Skeletal muscle tissue (tissue), 4 donors: ENCODE measurements around the gene CBFA2T3. TPM values are rescaled to one million over a fixed set of nuclear protein-coding genes. Genes with fewer than 3 reads are reported as not detected.

Experiments
- H3K27ac ChIP-seq: one replicate; pipeline ENCODE4 v1.7.0; 2013; ENCODE audit warnings: mild to moderate bottlenecking, low read depth, low read length, inconsistent platforms
- H3K27me3 ChIP-seq, 3 donors: one replicate each; pipeline ENCODE4 v1.7.0; 2013; ENCODE audit warnings: low read length in 3 of 3; ENCODE audit not compliant: control insufficient read depth in 3 of 3, insufficient read depth in 3 of 3
- H3K36me3 ChIP-seq, 3 donors: one replicate each; pipeline ENCODE4 v1.7.0; 2013; ENCODE audit warnings: low read length in 3 of 3; ENCODE audit not compliant: control insufficient read depth in 3 of 3, insufficient read depth in 3 of 3
- H3K4me1 ChIP-seq, 3 donors: one replicate each; pipeline ENCODE4 v1.7.0; 2013; ENCODE audit warnings: low read length in 3 of 3, mild to moderate bottlenecking in 3 of 3; ENCODE audit not compliant: control insufficient read depth in 3 of 3, insufficient read depth in 3 of 3
- H3K4me3 ChIP-seq, 3 donors: one replicate each; pipeline ENCODE4 v1.7.0; 2013; ENCODE audit warnings: low read length in 3 of 3
- H3K9ac ChIP-seq, 3 donors: one replicate each; pipeline ENCODE4 v1.7.0; 2013; ENCODE audit warnings: low read length in 3 of 3, mild to moderate bottlenecking in 3 of 3, moderate library complexity in 2 of 3, low read depth in 1 of 3
- H3K9me3 ChIP-seq, 3 donors: one replicate each; pipeline ENCODE4 v1.7.0; 2013; ENCODE audit warnings: low read length in 3 of 3; ENCODE audit not compliant: control insufficient read depth in 3 of 3
- total RNA-seq: library from RNA; depleted of rRNA; stranded (reverse); fragments of >200 nt; gene quantifications from one replicate; pipeline ENCODE4 v1.2.3, GENCODE V29; 2014
- donor health status: Osteomylitis.

Gene CBFA2T3
- total RNA-seq, 1 donor from 2014 or later, result 2.1 TPM

DNA sequence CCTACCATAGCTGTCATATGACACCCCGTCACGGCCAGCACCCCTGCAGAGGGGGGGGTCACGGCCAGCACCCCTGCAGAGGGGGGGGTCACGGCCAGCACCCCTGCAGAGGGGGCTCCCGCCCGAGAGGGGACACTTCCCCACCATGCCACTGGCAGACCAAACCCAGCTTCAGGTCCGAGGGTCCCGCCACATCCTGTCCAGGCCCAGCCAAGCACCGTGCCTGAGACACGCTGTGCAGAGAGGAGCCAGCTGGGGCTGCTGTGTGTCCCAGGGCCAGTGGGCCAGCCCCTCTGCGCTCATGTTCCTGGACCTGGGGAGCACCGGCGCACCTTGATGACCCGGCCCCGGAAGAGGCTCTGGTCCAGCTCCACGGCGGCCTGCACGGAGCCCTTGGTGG lies 112.5 kb downstream of the CBFA2T3 start:
- H3K27me3 ChIP-seq, result peaks cover 0 to 7% (median 6%) of the 10 kb centered on the region in 3 donors
- no peak overlapping the region for H3K9ac ChIP-seq
- peaks cover 0 to 3% (median 0%) of the 10 kb centered on the region in 3 donors for H3K4me1 ChIP-seq
- no peak overlapping the region for H3K4me3 ChIP-seq
- peaks cover 28 to 34% (median 29%) of the 10 kb centered on the region in 3 donors for H3K36me3 ChIP-seq
- no peaks in the 10 kb centered on the region for H3K9me3 ChIP-seq
- H3K27ac ChIP-seq, result no peak overlapping the region

DNA sequence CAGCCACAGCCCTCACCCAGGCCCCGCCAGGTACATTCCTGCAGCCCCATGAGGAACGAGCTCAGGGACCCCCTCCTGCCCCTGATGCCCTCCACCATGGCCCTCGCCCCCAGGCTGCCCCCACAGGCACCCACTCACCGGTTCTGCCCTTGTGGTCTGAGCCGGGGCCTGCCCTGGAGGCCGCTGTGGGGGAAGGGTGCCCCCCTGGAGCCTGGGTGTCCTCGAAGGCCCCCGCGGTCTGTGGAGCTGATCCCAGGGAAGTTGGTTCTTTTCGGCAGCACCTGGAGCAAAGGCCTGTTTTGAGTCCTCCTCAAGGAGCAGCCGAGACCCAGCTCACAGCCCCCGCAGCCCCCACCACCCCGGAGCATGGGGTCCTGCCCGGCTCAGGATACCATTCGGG lies 112.9 kb downstream of the CBFA2T3 start:
- Histone ChIP-seq H3K9ac (no peak overlapping the region), H3K27ac (no peak overlapping the region), H3K9me3 (no peaks in the 10 kb centered on the region), H3K27me3 (peaks cover 0 to 4% (median 3%) of the 10 kb centered on the region in 3 donors), H3K4me1 (peaks cover 0 to 3% (median under 1%) of the 10 kb centered on the region in 3 donors), H3K4me3 (no peak overlapping the region), H3K36me3 (peaks cover 33 to 38% (median 33%) of the 10 kb centered on the region in 3 donors)

DNA sequence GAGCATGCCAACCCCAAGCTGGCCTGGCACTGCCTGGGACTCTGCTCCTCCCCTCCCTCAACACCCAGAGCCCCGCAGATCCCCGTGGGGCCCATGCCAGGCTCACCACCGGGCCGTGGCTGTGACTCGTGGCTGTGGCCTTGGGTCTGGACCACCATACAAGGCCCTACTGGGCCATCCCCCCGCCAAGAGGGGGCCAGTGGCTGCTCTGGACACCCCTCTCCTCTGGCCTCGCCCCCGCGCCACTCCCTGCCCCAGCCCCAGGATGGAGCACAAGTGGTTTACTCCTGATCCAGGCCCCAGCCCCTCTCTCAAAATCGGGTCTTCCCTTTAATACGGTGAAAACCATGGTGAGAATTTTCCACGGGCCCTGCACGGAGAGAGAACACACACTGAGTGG lies 113.6 kb downstream of the CBFA2T3 start:
- no peaks in the 10 kb centered on the region for H3K9me3 ChIP-seq
- no peak overlapping the region for H3K4me3 ChIP-seq
- H3K27ac ChIP-seq, result no peak overlapping the region
- peaks cover 36 to 45% (median 37%) of the 10 kb centered on the region in 3 donors for H3K36me3 ChIP-seq
- no peak overlapping the region for H3K9ac ChIP-seq
- peaks cover 2 to 10% (median 7%) of the 10 kb centered on the region in 3 donors for H3K4me1 ChIP-seq
- H3K27me3 ChIP-seq, result peaks cover 0 to 4% (median 0%) of the 10 kb centered on the region in 3 donors

DNA sequence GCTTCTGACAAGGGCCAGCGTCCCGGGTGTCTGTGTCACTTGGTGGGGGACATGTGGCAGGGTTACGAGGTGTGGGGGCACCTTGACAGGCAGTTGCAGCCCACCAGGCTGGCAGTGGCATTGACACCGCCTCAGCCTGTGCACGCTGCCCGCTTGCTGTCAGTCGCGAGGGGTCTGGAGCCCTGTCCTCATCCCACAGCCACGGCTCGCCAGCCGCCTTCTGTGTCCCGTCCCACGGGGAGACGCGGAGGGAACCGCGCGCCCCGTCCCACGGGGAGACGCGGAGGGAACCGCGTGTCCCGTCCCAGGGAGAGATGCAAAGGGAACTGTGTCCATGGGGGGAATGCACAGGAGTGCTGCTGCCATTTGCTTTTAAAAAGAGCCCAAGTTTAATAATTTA lies 114.0 kb downstream of the CBFA2T3 start:
- Histone ChIP-seq H3K36me3 (peaks cover 36 to 47% (median 37%) of the 10 kb centered on the region in 3 donors), H3K27me3 (peaks cover 0 to 4% (median 0%) of the 10 kb centered on the region in 3 donors), H3K9ac (no peak overlapping the region), H3K4me3 (no peak overlapping the region), H3K9me3 (no peaks in the 10 kb centered on the region), H3K4me1 (peaks cover 7 to 15% (median 11%) of the 10 kb centered on the region in 3 donors), H3K27ac (no peak overlapping the region)

DNA sequence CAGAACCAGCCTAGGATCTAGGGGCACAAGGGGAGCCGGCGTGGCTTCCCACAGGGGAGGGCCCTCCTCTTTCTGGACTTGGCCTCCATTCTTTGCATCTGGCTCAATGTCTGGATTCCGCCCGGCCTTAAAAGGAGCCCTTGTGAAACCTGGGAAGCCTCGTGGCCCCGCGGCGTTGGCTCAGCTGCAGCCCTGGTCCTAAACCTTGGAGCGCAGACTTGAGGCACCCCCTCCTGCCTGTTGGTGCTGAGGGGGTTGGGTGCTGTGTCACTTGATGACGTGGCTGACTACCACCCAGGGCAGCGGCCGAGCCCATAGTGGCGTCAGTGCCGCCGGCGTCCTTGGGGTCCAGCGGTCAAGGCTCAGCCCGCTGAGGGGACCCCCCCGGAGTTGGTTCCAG lies 115.6 kb downstream of the CBFA2T3 start:
- no peak overlapping the region for H3K27ac ChIP-seq
- H3K36me3 ChIP-seq, result peaks cover 36 to 47% (median 37%) of the 10 kb centered on the region in 3 donors
- H3K27me3 ChIP-seq, result peaks cover 0 to 4% (median 0%) of the 10 kb centered on the region in 3 donors
- peaks cover 10 to 23% (median 14%) of the 10 kb centered on the region in 3 donors for H3K4me1 ChIP-seq
- no peak overlapping the region for H3K4me3 ChIP-seq
- no peak overlapping the region for H3K9ac ChIP-seq
- no peaks in the 10 kb centered on the region for H3K9me3 ChIP-seq

DNA sequence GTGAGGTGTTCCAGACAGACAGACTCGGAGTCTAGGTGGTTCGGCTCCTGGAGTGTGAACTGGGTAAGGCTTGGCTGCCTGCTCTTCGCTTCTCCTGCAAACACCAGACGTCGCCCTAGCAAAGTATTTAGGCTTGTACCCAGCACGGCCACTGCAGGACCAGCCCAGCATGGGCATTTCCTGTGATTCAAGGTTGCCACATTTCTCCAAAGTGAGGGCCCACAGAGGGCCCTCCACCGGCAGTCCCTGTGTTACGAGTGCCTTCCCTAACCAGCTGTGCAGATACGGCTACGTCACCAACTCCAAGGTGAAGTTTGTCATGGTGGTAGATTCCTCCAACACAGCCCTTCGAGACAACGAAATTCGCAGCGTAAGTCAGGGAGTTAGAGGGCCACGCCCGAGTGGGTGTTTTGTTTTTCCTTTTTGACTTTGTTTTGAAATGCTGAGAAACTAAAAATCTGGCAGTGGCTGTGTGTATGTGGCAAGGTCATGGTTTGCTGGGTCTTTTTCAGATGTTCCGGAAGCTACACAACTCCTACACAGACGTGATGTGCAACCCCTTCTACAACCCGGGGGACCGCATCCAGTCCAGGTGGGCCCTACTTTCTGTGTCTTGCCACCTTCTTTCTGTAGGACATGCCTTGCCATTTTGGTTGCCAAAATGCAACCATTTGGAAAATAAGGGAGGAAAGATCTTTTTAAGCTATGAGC lies 117.5 kb downstream of the CBFA2T3 start:
- Histone ChIP-seq H3K4me1 (peaks cover 17 to 34% (median 22%) of the 10 kb centered on the region in 3 donors), H3K27me3 (no peaks in the 10 kb centered on the region), H3K27ac (no peak overlapping the region), H3K9ac (no peak overlapping the region), H3K36me3 (peaks cover 37 to 47% (median 39%) of the 10 kb centered on the region in 3 donors), H3K9me3 (no peaks in the 10 kb centered on the region), H3K4me3 (no peak overlapping the region)

DNA sequence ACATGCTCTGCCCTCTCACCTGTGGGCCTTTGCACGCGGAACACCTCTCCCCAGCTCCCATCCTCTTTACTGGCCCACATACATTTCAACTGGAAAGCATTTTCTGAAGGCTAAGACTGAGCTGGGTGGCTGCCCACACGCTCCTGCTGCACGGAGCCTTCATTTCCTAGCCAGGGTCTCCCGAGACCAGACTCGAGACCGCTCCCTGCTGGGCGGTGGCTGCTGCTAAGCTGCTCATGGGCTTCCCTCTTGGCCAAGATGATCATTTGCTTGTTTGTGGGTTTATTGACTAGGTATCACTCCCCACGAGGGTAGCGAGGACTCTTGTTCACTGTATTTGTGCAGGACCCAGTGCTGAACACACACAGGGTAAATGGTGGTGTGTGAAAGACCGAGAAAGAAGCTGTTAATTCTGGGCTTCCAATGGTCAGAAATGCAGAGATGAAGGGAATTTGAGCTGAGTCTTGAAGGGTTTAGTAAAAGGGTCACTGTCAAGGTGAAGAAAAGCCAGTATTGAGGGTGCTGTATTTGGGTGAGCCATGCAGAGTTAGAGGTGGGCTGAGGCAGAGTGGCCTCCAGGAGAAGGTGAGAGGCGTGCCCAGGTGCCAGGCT lies 119.2 kb downstream of the CBFA2T3 start:
- Histone ChIP-seq H3K9ac (peak overlapping the region; percentile 78 to 97 (median 90)), H3K9me3 (no peaks in the 10 kb centered on the region), H3K27me3 (no peaks in the 10 kb centered on the region), H3K27ac (peak overlapping the region; percentile 75), H3K4me1 (peaks cover 17 to 47% (median 24%) of the 10 kb centered on the region in 3 donors), H3K36me3 (peaks cover 36 to 45% (median 38%) of the 10 kb centered on the region in 3 donors), H3K4me3 (peak overlapping the region; percentile 72 to 97 (median 79))

DNA sequence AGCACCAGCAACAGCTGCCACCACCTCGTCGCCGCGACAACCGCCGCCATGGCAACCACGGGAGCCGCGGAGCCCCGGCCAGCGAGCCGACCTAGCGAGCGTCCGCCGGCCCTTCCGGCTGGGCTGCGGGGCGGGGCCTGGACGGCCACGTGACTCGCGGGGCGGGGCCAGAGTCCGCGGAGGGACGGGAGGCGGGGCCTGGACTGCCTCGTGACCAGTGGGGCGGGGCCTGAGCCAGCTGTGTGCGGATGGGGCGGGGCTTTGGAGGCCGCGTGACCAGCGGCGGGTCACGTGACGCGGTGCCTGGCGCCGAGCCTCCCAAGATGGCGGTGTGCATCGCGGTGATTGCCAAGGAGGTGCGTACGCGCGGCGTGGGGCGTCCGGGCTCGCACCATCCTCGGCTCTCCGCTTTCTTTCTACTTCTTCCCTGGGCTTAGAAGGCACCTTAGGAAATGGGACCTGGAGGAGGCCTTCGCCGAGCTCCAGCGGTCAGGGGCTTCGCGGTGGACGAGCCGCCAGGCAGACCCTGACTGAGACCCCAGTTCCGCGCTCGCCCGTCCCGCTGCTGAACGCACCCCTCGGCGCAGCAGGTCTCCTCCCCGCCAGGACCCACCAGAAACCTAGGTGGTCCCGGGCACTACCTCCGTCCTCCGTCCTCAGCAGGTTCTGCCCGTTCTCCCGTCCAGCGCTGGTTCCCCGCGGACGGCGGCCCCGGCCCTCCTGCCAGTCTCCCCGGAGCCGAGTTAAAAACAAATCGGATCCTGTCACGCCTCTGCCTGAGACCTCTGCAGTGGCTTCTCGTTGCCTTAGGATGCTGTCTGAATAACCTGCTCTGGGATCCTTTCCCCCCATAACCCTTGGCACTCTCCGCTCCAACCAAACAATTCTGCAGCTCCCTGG lies 119.9 kb downstream of the CBFA2T3 start, which contains the start of the genes GALNS and TRAPPC2L:
Gene GALNS (minus strand): TSS at position 120 of the 900 bp plus-strand sequence. CDS start 70 bp downstream, at position 50.
Gene TRAPPC2L (plus strand): TSS at position 300 of the 900 bp plus-strand sequence. CDS start 24 bp downstream, at position 324.
- H3K9ac ChIP-seq, result peak within 1 kb of the TSS; percentile 78 to 97 (median 90)
- H3K27me3 ChIP-seq, result no peaks in the 10 kb centered on the region
- peak within 1 kb of the TSS; percentile 75 for H3K27ac ChIP-seq
- H3K4me3 ChIP-seq, result peak within 1 kb of the TSS; percentile 72 to 97 (median 79)
- H3K9me3 ChIP-seq, result no peaks in the 10 kb centered on the region
- H3K4me1 ChIP-seq, result peaks cover 17 to 47% (median 24%) of the 10 kb centered on the region in 3 donors
- H3K36me3 ChIP-seq, result peaks cover 29 to 38% (median 33%) of the 10 kb centered on the region in 3 donors

DNA sequence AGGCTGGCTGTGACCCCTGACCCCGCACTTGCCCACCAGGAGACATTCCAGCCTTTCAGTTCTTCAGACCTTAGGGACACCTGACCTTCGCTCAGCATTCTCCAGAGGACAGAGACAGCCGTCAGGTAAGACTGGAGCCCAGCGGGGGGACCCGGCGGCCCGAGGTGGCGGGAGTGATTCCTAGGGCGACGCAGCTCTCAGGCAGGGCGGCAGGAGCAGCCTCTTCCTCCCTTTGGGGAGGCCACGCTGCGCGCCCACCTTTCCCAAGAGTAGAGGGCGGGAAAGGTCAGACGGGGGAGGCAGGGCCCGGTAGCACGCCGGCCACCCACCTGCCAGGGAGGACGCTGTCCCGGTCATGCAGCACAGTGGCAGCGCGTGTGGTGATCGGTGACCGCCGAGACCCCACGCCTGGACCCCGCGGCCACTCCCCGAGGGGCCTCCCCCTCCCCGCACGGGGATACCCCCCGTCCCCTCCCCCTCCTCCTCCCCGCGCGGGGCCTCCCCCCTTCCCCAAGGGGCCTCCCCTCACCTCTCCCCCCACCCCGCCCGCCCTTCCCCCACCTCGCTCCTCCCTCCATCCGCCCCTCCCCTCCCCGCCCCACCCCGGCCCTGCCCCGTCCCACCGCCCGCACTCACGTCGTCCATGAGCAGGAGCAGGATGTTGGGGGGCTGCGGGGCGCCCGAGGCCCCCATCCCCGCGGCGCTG lies 120.7 kb downstream of the CBFA2T3 start:
- Histone ChIP-seq H3K27ac (no peak overlapping the region), H3K9ac (peak overlapping the region in 2 of 3 donors; percentile 14 to 66), H3K36me3 (peaks cover 26 to 31% (median 27%) of the 10 kb centered on the region in 3 donors), H3K9me3 (no peaks in the 10 kb centered on the region), H3K4me1 (peaks cover 17 to 47% (median 24%) of the 10 kb centered on the region in 3 donors), H3K27me3 (no peaks in the 10 kb centered on the region), H3K4me3 (peak overlapping the region; percentile 56 to 79 (median 69))
